MCF 10A (cell line): Measurements from ENCODE around the gene AAGAB. TPM values are rescaled to one million over a fixed set of nuclear protein-coding genes. Genes with fewer than 3 reads are reported as not detected.

ENCODE experiments used
- BruUV-seq: library from RNA; stranded (reverse); fragments of 400-500 nt; replicated peaks from 2 replicates; lab custom pipeline; 2021; lab: Mats Ljungman, UMichigan
- CTCF ChIA-PET: fragments of 300-600 bp; sonication (Branson Sonifier 250); formaldehyde crosslinking; extraction: SDS; loops from one replicate; lab custom pipeline; 2021; ENCODE audit warnings: antibody characterized with exemption, inconsistent platforms; lab: Yijun Ruan, JAX
- POLR2A ChIA-PET: fragments of 300-600, 350-650 bp; sonication (Branson Sonifier 250); formaldehyde crosslinking; extraction: SDS; loops from one replicate; lab custom pipeline; 2020; ENCODE audit warnings: antibody characterized with exemption, inconsistent platforms; lab: Yijun Ruan, JAX
- DNase-seq: peaks from one replicate; pipeline ENCODE4 v3.0.0-alpha.2; 2018; ENCODE audit not compliant: unreplicated experiment
- H3K27ac Mint-ChIP-seq: one replicate; pipeline ENCODE4 v1.8.0; 2022; ENCODE audit warnings: mild to moderate bottlenecking, low read depth, mixed read lengths; ENCODE audit not compliant: unreplicated experiment
- H3K27me3 Mint-ChIP-seq: one replicate; pipeline ENCODE4 v1.8.0; 2022; ENCODE audit warnings: mixed read lengths; ENCODE audit not compliant: insufficient read depth, unreplicated experiment
- H3K36me3 Mint-ChIP-seq: one replicate; pipeline ENCODE4 v1.8.0; 2022; ENCODE audit warnings: mild to moderate bottlenecking, moderate library complexity, mixed read lengths; ENCODE audit not compliant: insufficient read depth, unreplicated experiment
- H3K4me1 Mint-ChIP-seq: one replicate; pipeline ENCODE4 v1.8.0; 2022; ENCODE audit warnings: mixed read lengths; ENCODE audit not compliant: insufficient read depth, unreplicated experiment
- H3K4me3 Mint-ChIP-seq: one replicate; pipeline ENCODE4 v1.8.0; 2022; ENCODE audit warnings: mild to moderate bottlenecking, moderate library complexity, mixed read lengths; ENCODE audit not compliant: unreplicated experiment
- H3K9me3 Mint-ChIP-seq: one replicate; pipeline ENCODE4 v1.8.0; 2022; ENCODE audit warnings: mixed read lengths; ENCODE audit not compliant: unreplicated experiment
- intact Hi-C: fragments of 100-400 bp; cut with micrococcal nuclease; formaldehyde crosslinking; loops from 2 replicates; pipeline ENCODE4 v1.14.1; 2022
- total RNA-seq: library from RNA; stranded (reverse); gene quantifications from 2 replicates; pipeline ENCODE4 v1.2.3, GENCODE V29; 2022
- TF ChIP-seq, protein P1 (sequence below): fragments of 200-600 bp; IDR thresholded peaks from one replicate; pipeline ENCODE4 v1.8.0; 2022; ENCODE audit warnings: antibody characterized with exemption, mild to moderate bottlenecking; ENCODE audit not compliant: unreplicated experiment

The AAGAB gene
- total RNA-seq, 1 experiment from 2014 or later: 52.7 TPM

DNA sequence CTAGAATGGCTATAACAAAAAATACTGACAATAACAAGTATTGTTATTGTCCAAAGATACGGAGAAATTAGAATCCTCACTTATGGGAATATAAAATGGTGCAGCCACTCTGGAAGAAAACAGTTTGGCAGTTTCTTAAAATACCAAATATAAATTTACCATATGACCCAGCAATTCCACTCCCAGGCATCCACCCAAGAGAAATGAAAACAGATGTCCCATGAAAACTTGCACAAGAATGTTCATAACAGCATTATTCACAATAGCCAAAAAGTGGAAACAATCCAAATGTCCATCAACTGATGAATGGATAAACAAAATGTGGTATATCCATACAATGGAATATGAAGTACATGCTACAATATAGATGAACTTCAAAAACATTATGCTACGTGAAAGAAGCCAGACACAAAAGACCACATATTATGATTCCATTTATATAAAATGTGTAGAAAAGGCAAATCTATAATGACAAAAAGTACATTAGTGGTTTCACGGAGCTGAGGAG, 9.4 kb downstream of the AAGAB start:
- BruUV-seq: no TSS peak
- H3K4me1 Mint-ChIP-seq: peaks cover 24% of the 10 kb centered on the region
- peaks cover 23% of the 10 kb centered on the region for H3K36me3 Mint-ChIP-seq
- no peaks in the 10 kb centered on the region for H3K9me3 Mint-ChIP-seq
- intact Hi-C loops: loop anchor here (5.0 kb wide), 2 partner anchors 198 to 298 kb away; no protein-coding TSS in a partner anchor
- H3K27ac Mint-ChIP-seq: peak overlapping the region; percentile 16
- H3K27me3 Mint-ChIP-seq: no peaks in the 10 kb centered on the region
- TF ChIP-seq, protein P1, sequence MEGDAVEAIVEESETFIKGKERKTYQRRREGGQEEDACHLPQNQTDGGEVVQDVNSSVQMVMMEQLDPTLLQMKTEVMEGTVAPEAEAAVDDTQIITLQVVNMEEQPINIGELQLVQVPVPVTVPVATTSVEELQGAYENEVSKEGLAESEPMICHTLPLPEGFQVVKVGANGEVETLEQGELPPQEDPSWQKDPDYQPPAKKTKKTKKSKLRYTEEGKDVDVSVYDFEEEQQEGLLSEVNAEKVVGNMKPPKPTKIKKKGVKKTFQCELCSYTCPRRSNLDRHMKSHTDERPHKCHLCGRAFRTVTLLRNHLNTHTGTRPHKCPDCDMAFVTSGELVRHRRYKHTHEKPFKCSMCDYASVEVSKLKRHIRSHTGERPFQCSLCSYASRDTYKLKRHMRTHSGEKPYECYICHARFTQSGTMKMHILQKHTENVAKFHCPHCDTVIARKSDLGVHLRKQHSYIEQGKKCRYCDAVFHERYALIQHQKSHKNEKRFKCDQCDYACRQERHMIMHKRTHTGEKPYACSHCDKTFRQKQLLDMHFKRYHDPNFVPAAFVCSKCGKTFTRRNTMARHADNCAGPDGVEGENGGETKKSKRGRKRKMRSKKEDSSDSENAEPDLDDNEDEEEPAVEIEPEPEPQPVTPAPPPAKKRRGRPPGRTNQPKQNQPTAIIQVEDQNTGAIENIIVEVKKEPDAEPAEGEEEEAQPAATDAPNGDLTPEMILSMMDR: no peak
- CTCF ChIA-PET: no interaction called here
- POLR2A ChIA-PET: interaction anchor here (0.6 kb wide), 1 partner anchor 108 kb away, joined by 3 read pairs; no protein-coding TSS in a partner anchor
- no peak overlapping the region for H3K4me3 Mint-ChIP-seq
- DNase-seq: peak; percentile 41

DNA sequence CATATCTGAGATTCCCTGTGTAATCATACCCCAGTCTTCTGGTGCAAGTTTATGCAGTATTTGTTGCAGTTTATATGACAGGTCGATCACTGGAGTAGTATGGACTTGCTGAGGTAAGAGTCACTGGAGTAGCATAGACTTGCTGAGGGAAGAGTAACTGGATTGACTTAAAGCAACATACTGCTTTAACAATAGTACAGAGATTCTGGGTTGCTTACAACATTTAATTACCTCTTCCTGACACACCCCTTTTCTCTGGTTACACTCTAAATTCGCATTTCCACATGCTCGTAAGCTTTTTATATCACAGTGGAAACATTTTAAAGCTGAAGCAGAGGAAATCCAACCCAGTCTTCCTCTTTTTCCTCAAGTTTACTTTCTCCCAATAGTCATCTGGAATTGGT, 11.8 kb downstream of the AAGAB start:
- H3K27ac Mint-ChIP-seq: peak overlapping the region; percentile 82
- peak; percentile 38 for DNase-seq

DNA sequence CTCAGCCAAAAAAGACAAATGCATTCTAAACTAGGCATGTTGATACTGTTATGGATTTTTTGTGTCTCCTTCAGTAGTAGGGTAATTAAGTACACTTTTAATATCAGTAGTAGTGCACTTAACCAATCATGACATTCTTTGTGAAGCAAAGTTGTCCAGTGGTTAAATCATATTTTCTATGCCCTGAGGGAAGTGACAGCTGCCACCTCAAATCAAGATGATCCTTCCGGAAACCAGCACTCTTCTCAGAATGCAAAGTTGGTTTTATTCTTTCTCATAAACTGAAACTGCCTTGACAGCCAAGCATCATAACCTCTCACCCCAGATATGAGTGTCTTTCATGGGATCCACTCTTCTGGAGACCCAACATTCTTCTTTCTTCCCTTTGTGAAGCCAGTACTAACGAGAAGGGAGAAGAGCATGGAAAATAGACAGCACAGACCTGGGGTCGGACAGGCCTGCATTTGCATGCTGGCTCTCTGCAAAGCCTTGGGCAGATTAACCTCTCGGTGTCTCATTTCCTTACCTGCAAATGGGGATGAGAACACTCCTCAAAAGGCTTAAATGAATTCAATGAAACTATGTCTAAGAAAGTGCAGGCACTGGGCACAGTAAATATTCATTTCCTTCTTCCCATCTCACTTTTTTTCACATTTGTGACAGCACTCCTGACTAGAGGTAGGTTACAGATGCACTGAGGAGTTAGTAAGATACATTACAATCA, 13.2 kb downstream of the AAGAB start:
- Mint-ChIP-seq H3K36me3 (peaks cover 22% of the 10 kb centered on the region), H3K27ac (peak overlapping the region; percentile 51), H3K4me1 (peaks cover 31% of the 10 kb centered on the region), H3K4me3 (no peak overlapping the region), H3K9me3 (no peaks in the 10 kb centered on the region), H3K27me3 (no peaks in the 10 kb centered on the region)
- POLR2A ChIA-PET: interaction anchor here (0.6 to 3.4 kb wide), 11 partner anchors 9 to 402 kb away, joined by 3 to 42 read pairs (median 4); partner anchors contain the start of genes AAGAB, IQCH and SMAD3
- CTCF ChIA-PET: interaction anchor here (0.5 to 2.9 kb wide), 17 partner anchors 9 to 358 kb away, joined by 3 to 26 read pairs (median 4); no protein-coding TSS in a partner anchor
- TF ChIP-seq, protein P1: no peak
- no peak for DNase-seq
- BruUV-seq: no TSS peak
- intact Hi-C loops: loop anchor here (5.0 kb wide), 2 partner anchors 194 to 294 kb away; no protein-coding TSS in a partner anchor

More for the DNA sequence above, 11.8 kb downstream of the AAGAB start:
- H3K27me3 Mint-ChIP-seq: no peaks in the 10 kb centered on the region
- CTCF ChIA-PET: interaction anchor here (0.6 kb wide), 3 partner anchors 54 to 580 kb away, joined by 3 read pairs; no protein-coding TSS in a partner anchor
- H3K9me3 Mint-ChIP-seq: no peaks in the 10 kb centered on the region
- no TSS peak for BruUV-seq
- intact Hi-C loops: loop anchor here (5.0 kb wide), 2 partner anchors 195 to 295 kb away; no protein-coding TSS in a partner anchor
- TF ChIP-seq, protein P1: no peak
- H3K4me1 Mint-ChIP-seq: peaks cover 31% of the 10 kb centered on the region
- no peak overlapping the region for H3K4me3 Mint-ChIP-seq
- POLR2A ChIA-PET: interaction anchor here (0.6 to 2.4 kb wide), 3 partner anchors 11 to 287 kb away, joined by 3 to 11 read pairs (median 3); partner anchors contain the start of genes AAGAB and IQCH
- H3K36me3 Mint-ChIP-seq: peaks cover 23% of the 10 kb centered on the region
